PC-3 (cell line): ENCODE measurements around the gene CAMK4.

Source experiments
- EZH2 ChIP-seq: fragments of 300-600 bp; sonication (generic); IDR thresholded peaks from one replicate; pipeline ENCODE4 v1.6.1; 2017; ENCODE audit warnings: antibody characterized with exemption, mild to moderate bottlenecking, low read length; ENCODE audit not compliant: unreplicated experiment
- EZH2phosphoT487 ChIP-seq: fragments of 300-600 bp; sonication (generic); IDR thresholded peaks from 2 replicates; pipeline ENCODE4 v1.6.1; 2018; ENCODE audit warnings: mild to moderate bottlenecking, antibody characterized with exemption, low read length, borderline replicate concordance
- TF ChIP-seq, protein P1 (sequence below): fragments of 300-600 bp; sonication (generic); conservative IDR thresholded peaks from 2 replicates; pipeline ENCODE4 v1.5.1; 2017; ENCODE audit warnings: antibody characterized with exemption, low read depth, mild to moderate bottlenecking, low read length

DNA sequence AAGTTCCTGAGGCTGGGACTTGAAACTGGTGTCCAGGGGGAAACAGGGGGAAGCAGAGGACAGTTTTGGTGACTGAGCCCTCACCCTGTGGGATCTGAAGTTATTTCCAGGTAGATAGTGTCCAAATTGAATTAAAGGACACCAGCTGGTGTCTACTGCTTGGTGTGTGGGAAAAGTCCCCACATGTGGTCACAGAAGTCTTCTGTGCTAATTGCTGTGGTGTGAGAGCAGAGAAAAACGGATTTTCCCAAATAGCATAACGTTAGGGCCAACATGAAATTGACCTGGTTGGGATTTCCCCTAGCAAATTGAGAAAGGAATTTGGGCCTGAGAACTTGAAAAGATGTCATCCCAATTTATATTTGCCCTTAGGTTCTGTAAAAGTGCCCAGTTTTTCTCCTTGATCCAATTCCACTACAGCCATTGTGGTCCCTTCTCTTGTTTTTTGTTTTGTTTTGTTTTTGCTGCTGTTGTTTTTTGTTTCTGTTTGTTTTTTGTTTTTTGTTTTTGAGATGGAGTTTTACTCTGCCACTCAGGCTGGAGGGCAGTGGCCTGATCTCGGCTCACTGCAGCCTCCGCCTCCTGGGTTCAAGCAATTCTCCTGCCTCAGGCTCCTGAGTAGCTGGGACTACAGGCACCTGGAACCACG is 293.8 kb downstream of the CAMK4 start:
- TF ChIP-seq, protein P1, sequence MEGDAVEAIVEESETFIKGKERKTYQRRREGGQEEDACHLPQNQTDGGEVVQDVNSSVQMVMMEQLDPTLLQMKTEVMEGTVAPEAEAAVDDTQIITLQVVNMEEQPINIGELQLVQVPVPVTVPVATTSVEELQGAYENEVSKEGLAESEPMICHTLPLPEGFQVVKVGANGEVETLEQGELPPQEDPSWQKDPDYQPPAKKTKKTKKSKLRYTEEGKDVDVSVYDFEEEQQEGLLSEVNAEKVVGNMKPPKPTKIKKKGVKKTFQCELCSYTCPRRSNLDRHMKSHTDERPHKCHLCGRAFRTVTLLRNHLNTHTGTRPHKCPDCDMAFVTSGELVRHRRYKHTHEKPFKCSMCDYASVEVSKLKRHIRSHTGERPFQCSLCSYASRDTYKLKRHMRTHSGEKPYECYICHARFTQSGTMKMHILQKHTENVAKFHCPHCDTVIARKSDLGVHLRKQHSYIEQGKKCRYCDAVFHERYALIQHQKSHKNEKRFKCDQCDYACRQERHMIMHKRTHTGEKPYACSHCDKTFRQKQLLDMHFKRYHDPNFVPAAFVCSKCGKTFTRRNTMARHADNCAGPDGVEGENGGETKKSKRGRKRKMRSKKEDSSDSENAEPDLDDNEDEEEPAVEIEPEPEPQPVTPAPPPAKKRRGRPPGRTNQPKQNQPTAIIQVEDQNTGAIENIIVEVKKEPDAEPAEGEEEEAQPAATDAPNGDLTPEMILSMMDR = no peak
- TF ChIP-seq EZH2 (no peak), EZH2phosphoT487 (no peak)
